Caki2 (cell line): ENCODE results near the gene ZNRF1. TPM values are rescaled to one million over a fixed set of nuclear protein-coding genes. Genes with fewer than 3 reads are reported as not detected.
A peak's percentile ranks its signal among the peaks of the same experiment; 100 is the strongest.
"Not testable (repeated sequence)": the region's sequence is repeated elsewhere in the genome, so short reads cannot be mapped to it uniquely, and the experiment has no call there.

Experiments
- DNase-seq: peaks from one replicate; pipeline ENCODE4 v3.0.0-alpha.2; 2015; ENCODE audit warnings: low read depth
- in situ Hi-C: cut with HindIII; loops from 2 replicates; pipeline ENCODE4 v1.10.0; 2016; ENCODE audit warnings: low sequenced_read_pairs, low pct_unique_long_range_greater_than_20kb, mixed read lengths
- total RNA-seq: library from RNA; depleted of rRNA; stranded (reverse); fragments of >200 nt; shearing (Covaris generic); gene quantifications from 2 replicates; pipeline ENCODE4 v1.2.3, GENCODE V29; 2014; ENCODE audit warnings: low replicate concordance

The ZNRF1 gene
- total RNA-seq, 1 experiment from 2014 or later, result 66.7 TPM

GRCh38 chr16:74999609-75000480 lies 1.0 kb downstream of the ZNRF1 start:
- DNase-seq, result no peak
- in situ Hi-C loops, result no loop called here

- in situ Hi-C loops, result no loop called here
- peak; percentile 41 for DNase-seq
Observed at GRCh38 chr16:75000481-75001081, 1.8 kb downstream of the ZNRF1 start.

- DNase-seq, result no peak
- in situ Hi-C loops, result no loop called here
Observed at GRCh38 chr16:75002474-75002873, 3.6 kb downstream of the ZNRF1 start.

GRCh38 chr16:75003931-75004330 lies 5.1 kb downstream of the ZNRF1 start:
- DNase-seq, result no peak
- in situ Hi-C loops, result no loop called here

- in situ Hi-C loops, result no loop called here
- DNase-seq, result no peak
Observed at GRCh38 chr16:75004460-75004859, 5.6 kb downstream of the ZNRF1 start.

GRCh38 chr16:75005697-75006096 lies 6.9 kb downstream of the ZNRF1 start:
- no peak for DNase-seq
- in situ Hi-C loops, result no loop called here

GRCh38 chr16:75007443-75007842 lies 8.6 kb downstream of the ZNRF1 start:
- in situ Hi-C loops, result no loop called here
- DNase-seq, result no peak

GRCh38 chr16:75010427-75010826 lies 11.6 kb downstream of the ZNRF1 start:
- DNase-seq, result no peak
- in situ Hi-C loops, result no loop called here

- peak; percentile 90 for DNase-seq
- in situ Hi-C loops, result no loop called here
Observed at GRCh38 chr16:75011634-75012307, 12.9 kb downstream of the ZNRF1 start.

- in situ Hi-C loops, result no loop called here
- no peak for DNase-seq
Observed at GRCh38 chr16:75012380-75013081, 13.7 kb downstream of the ZNRF1 start.

GRCh38 chr16:75013123-75013522 lies 14.3 kb downstream of the ZNRF1 start:
- DNase-seq, result not testable (repeated sequence)

GRCh38 chr16:75014318-75014717 lies 15.5 kb downstream of the ZNRF1 start:
- in situ Hi-C loops, result no loop called here
- DNase-seq, result no peak

More at GRCh38 chr16:75013123-75013522, 14.3 kb downstream of the ZNRF1 start:
- in situ Hi-C loops, result not testable (repeated sequence)

GRCh38 chr16:75016451-75017081 lies 17.7 kb downstream of the ZNRF1 start:
- in situ Hi-C loops, result not testable (repeated sequence)

GRCh38 chr16:75017670-75018525 lies 19.1 kb downstream of the ZNRF1 start:
- DNase-seq, result no peak
- in situ Hi-C loops, result no loop called here

More at GRCh38 chr16:75016451-75017081, 17.7 kb downstream of the ZNRF1 start:
- not testable (repeated sequence) for DNase-seq

- in situ Hi-C loops, result no loop called here
- DNase-seq, result peak; percentile 78
Observed at GRCh38 chr16:75019007-75019406, 20.2 kb downstream of the ZNRF1 start.

- DNase-seq, result no peak
Observed at GRCh38 chr16:75019586-75019985, 20.8 kb downstream of the ZNRF1 start.

GRCh38 chr16:75021410-75021809 lies 22.6 kb downstream of the ZNRF1 start:
- DNase-seq, result no peak
- in situ Hi-C loops, result no loop called here

More at GRCh38 chr16:75019586-75019985, 20.8 kb downstream of the ZNRF1 start:
- in situ Hi-C loops, result no loop called here
